CD14-positive monocyte (primary cell): ENCODE data around the gene PTPRD. TPM values are rescaled to one million over a fixed set of nuclear protein-coding genes. Genes with fewer than 3 reads are reported as not detected.

Experiments
- DNase-seq, 3 donors: peaks; one replicate each; pipeline ENCODE4 v3.0.0-alpha.2; 2011 to 2022
- H2AFZ ChIP-seq: 2 replicates; pipeline ENCODE4 v1.6.0; 2012; ENCODE audit warnings: mild to moderate bottlenecking, low read depth, low read length, inconsistent platforms; ENCODE audit not compliant: insufficient read depth, poor library complexity, severe bottlenecking
- H3K27ac ChIP-seq, 2 donors: 1 replicate in 1 of 2; 2 replicates in 1 of 2; pipeline ENCODE4 v1.5.1; 2012 to 2013; ENCODE audit warnings: low read length in 2 of 2, control low read depth in 1 of 2, inconsistent platforms in 1 of 2, low read depth in 1 of 2, mild to moderate bottlenecking in 1 of 2
- H3K27me3 ChIP-seq, 2 donors: one replicate each; pipeline versions ENCODE4 v1.6.0 to v1.6.1; 2011 to 2013; ENCODE audit warnings: low read length in 2 of 2; ENCODE audit not compliant: control insufficient read depth in 2 of 2, insufficient read depth in 2 of 2
- H3K36me3 ChIP-seq, 2 donors: replicated peaks in 1 of 2; 1 replicate in 1 of 2; 2 replicates in 1 of 2; pipeline versions ENCODE4 v1.5.1 to v1.6.1; 2012 to 2013; ENCODE audit warnings: low read length in 2 of 2, control low read depth in 1 of 2, inconsistent platforms in 1 of 2, mild to moderate bottlenecking in 1 of 2; ENCODE audit not compliant: insufficient read depth in 2 of 2, control insufficient read depth in 1 of 2
- H3K4me1 ChIP-seq, 2 donors: 1 replicate in 1 of 2; 2 replicates in 1 of 2; pipeline versions ENCODE4 v1.5.1 to v1.6.1; 2012 to 2013; ENCODE audit warnings: low read length in 2 of 2, control low read depth in 1 of 2, inconsistent platforms in 1 of 2, mild to moderate bottlenecking in 1 of 2, moderate library complexity in 1 of 2; ENCODE audit not compliant: insufficient read depth in 2 of 2, control insufficient read depth in 1 of 2
- H3K4me2 ChIP-seq: replicated peaks from 2 replicates; pipeline ENCODE3; 2012; ENCODE audit warnings: low read length, moderate library complexity, mild to moderate bottlenecking; ENCODE audit not compliant: poor library complexity, severe bottlenecking; ENCODE audit errors: extremely low read depth
- H3K4me3 ChIP-seq, 3 experiments: fragments of 200-600 bp in 1 of 3; sonication (generic) in 1 of 3; replicated peaks in 1 of 3; 1 replicate in 2 of 3; 2 replicates in 1 of 3; pipeline ENCODE4 v1.5.1; 2011 to 2013; ENCODE audit warnings: low read length in 3 of 3, mild to moderate bottlenecking in 3 of 3, control low read depth in 2 of 3, low read depth in 2 of 3, inconsistent platforms in 1 of 3, moderate library complexity in 1 of 3
- H3K79me2 ChIP-seq: 2 replicates; pipeline ENCODE4 v1.6.0; 2012; ENCODE audit warnings: mild to moderate bottlenecking, control low read depth, inconsistent platforms, low read length, moderate library complexity; ENCODE audit not compliant: insufficient read depth
- H3K9ac ChIP-seq: 2 replicates; pipeline ENCODE4 v1.6.0; 2017; ENCODE audit warnings: low read length, mild to moderate bottlenecking; ENCODE audit not compliant: insufficient read depth, poor library complexity, severe bottlenecking
- H3K9me3 ChIP-seq, 2 donors: replicated peaks in 1 of 2; 1 replicate in 1 of 2; 2 replicates in 1 of 2; pipeline versions ENCODE4 v1.5.1 to v1.6.1; 2012 to 2013; ENCODE audit warnings: low read length in 2 of 2, control low read depth in 1 of 2; ENCODE audit not compliant: control insufficient read depth in 1 of 2, insufficient read depth in 1 of 2
- H4K20me1 ChIP-seq: 2 replicates; pipeline ENCODE4 v1.6.0; 2012; ENCODE audit warnings: mild to moderate bottlenecking, low read length, control low read depth, moderate library complexity; ENCODE audit not compliant: insufficient read depth
- H3K27ac Mint-ChIP-seq, 7 donors: one replicate each; pipeline ENCODE4 v1.8.0; 2020; ENCODE audit warnings: mild to moderate bottlenecking in 7 of 7, mixed read lengths in 7 of 7, moderate library complexity in 6 of 7, inconsistent platforms in 2 of 7
- H3K27me3 Mint-ChIP-seq, 3 donors: one replicate each; pipeline ENCODE4 v1.8.0; 2021 to 2022; ENCODE audit warnings: low read depth in 3 of 3, mild to moderate bottlenecking in 3 of 3, mixed read lengths in 3 of 3, moderate library complexity in 3 of 3, inconsistent platforms in 1 of 3
- H3K36me3 Mint-ChIP-seq, 2 donors: one replicate each; pipeline ENCODE4 v1.8.0; 2020; ENCODE audit warnings: mixed read lengths in 2 of 2, inconsistent platforms in 1 of 2, mild to moderate bottlenecking in 1 of 2
- H3K4me1 Mint-ChIP-seq: one replicate; pipeline ENCODE4 v1.8.0; 2020; ENCODE audit warnings: mild to moderate bottlenecking, mixed read lengths
- H3K4me3 Mint-ChIP-seq, 2 donors: one replicate each; pipeline ENCODE4 v1.8.0; 2020; ENCODE audit warnings: mild to moderate bottlenecking in 2 of 2, mixed read lengths in 2 of 2, moderate library complexity in 1 of 2
- H3K9me3 Mint-ChIP-seq, 7 donors: one replicate each; pipeline ENCODE4 v1.8.0; 2020 to 2022; ENCODE audit warnings: mixed read lengths in 7 of 7, mild to moderate bottlenecking in 6 of 7, moderate library complexity in 6 of 7, inconsistent platforms in 2 of 7
- CTCF ChIP-seq: fragments of 200-600 bp; IDR thresholded peaks from one replicate; pipeline ENCODE4 v1.8.0; 2022; ENCODE audit warnings: antibody characterized with exemption, mild to moderate bottlenecking
- WGBS: methylation state at CpG from one replicate; pipeline ENCODE4 v1.1.5; 2013; ENCODE audit warnings: missing lambda C conversion rate; ENCODE audit not compliant: insufficient coverage; 5-methylcytosine and 5-hydroxymethylcytosine counted together
- intact Hi-C, 2 donors: fragments of 100-400 bp; cut with micrococcal nuclease; formaldehyde crosslinking; loops; one replicate each; pipeline versions ENCODE4 v1.15.0 to v1.15.1; 2023
- polyA plus RNA-seq, 3 donors: library from polyadenylated mRNA; depleted of rRNA in 1 of 3; unstranded in 2 of 3; stranded (reverse) in 1 of 3; fragments of 300-500 nt in 2 of 3; fragments of >200 nt in 1 of 3; fragmentation: Illumina TruSeq in 2 of 3; gene quantifications; 1 replicate in 2 of 3; 2 replicates in 1 of 3; pipeline ENCODE4 v1.2.3, GENCODE V29; 2012 to 2021

Gene PTPRD
- polyA plus RNA-seq, 3 donors, result not detected

DNA sequence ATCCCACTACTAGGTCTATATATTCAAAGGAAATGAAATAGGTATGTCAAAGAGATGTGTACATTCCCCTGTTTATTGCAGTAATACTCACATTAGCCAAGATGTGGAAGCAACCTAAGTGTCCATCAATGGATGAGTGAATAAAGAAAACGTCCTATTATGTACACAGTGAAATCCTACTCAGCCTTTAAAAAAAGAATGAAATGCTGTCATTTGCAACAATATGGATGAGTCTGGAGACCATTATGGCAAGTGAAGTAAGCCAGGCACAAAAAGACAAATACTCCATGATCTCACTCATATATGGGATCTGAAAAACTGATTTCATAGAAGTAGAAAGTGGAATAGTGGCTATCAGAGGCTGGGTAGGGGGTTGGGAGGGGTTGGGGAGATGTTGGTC, 1904.1 kb downstream of the PTPRD start:
- Histone ChIP-seq H3K4me1 (no peaks in the 10 kb centered on the region), H3K4me2 (no peak overlapping the region), H3K27ac (no peak overlapping the region), H3K4me3 (no peak overlapping the region), H3K9me3 (peaks cover 0 to 7% of the 10 kb centered on the region in 2 donors), H3K27me3 (no peaks in the 10 kb centered on the region), H2AFZ (no peak overlapping the region), H3K9ac (no peak overlapping the region), H4K20me1 (no peaks in the 10 kb centered on the region), H3K79me2 (no peaks in the 10 kb centered on the region), H3K36me3 (no peaks in the 10 kb centered on the region)
- Mint-ChIP-seq H3K27me3 (peaks cover 0 to 1% (median 0%) of the 10 kb centered on the region in 3 donors), H3K36me3 (no peaks in the 10 kb centered on the region), H3K4me3 (no peak overlapping the region), H3K9me3 (peaks cover 0 to 12% (median 7%) of the 10 kb centered on the region in 7 donors), H3K4me1 (no peaks in the 10 kb centered on the region), H3K27ac (no peak overlapping the region)
- no CpG with 5 or more reads among the region's 1 CpG for WGBS
- intact Hi-C loops, result no loop called here
- no peak for TF ChIP-seq CTCF
- no peak for DNase-seq

DNA sequence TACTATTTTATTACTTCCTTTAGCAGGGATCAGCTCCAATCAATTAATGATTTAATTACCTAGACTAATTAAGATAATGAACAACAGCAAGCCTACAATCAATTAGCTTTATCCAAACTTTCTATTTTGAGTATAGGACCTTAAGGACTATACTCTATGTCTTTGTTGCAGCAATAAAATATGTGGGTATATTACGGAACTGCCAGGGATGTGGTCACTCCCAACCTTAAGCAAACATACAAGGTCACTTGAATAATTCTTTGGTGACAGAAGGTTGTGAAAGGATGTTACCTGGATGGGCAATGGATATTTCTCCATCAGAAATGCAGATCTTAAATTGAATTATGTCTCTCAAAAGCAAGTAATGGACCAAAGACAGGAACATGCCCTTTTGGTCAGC, 1905.8 kb downstream of the PTPRD start:
- intact Hi-C loops, result no loop called here
- no peak overlapping the region for H3K4me3 Mint-ChIP-seq
- DNase-seq, result no peak
- TF ChIP-seq CTCF, result no peak
- WGBS, result no CpG with 5 or more reads among the region's 1 CpG
- H3K9me3 Mint-ChIP-seq, result peaks cover 0 to 11% (median 2%) of the 10 kb centered on the region in 7 donors
- H3K4me1 ChIP-seq, result no peaks in the 10 kb centered on the region
- no peaks in the 10 kb centered on the region for H3K9me3 ChIP-seq
- no peaks in the 10 kb centered on the region for H3K79me2 ChIP-seq
- H4K20me1 ChIP-seq, result no peaks in the 10 kb centered on the region
- no peaks in the 10 kb centered on the region for H3K27me3 ChIP-seq
- no peak overlapping the region for H3K9ac ChIP-seq
- no peak overlapping the region for H3K4me3 ChIP-seq
- H3K4me1 Mint-ChIP-seq, result no peaks in the 10 kb centered on the region
- no peaks in the 10 kb centered on the region for H3K27me3 Mint-ChIP-seq
- no peaks in the 10 kb centered on the region for H3K36me3 Mint-ChIP-seq
- no peaks in the 10 kb centered on the region for H3K36me3 ChIP-seq
- H3K4me2 ChIP-seq, result no peak overlapping the region
- H3K27ac Mint-ChIP-seq, result no peak overlapping the region
- no peak overlapping the region for H3K27ac ChIP-seq
- H2AFZ ChIP-seq, result no peak overlapping the region
